Hindlimb muscle (tissue), 1 donor: ENCODE results near the gene RIN3. TPM values are rescaled to one million over a fixed set of nuclear protein-coding genes. Genes with fewer than 3 reads are reported as not detected.

Source experiments
- DNase-seq: peaks from one replicate; pipeline ENCODE4 v3.0.0-alpha.2; 2013
- polyA plus RNA-seq: library from polyadenylated mRNA; unstranded; fragments of 120-200 nt; gene quantifications from one replicate; pipeline ENCODE4 v1.2.1, GENCODE V29; 2013; ENCODE audit not compliant: insufficient read length

Gene RIN3
- polyA plus RNA-seq, 1 donor = 16.7 TPM

DNA sequence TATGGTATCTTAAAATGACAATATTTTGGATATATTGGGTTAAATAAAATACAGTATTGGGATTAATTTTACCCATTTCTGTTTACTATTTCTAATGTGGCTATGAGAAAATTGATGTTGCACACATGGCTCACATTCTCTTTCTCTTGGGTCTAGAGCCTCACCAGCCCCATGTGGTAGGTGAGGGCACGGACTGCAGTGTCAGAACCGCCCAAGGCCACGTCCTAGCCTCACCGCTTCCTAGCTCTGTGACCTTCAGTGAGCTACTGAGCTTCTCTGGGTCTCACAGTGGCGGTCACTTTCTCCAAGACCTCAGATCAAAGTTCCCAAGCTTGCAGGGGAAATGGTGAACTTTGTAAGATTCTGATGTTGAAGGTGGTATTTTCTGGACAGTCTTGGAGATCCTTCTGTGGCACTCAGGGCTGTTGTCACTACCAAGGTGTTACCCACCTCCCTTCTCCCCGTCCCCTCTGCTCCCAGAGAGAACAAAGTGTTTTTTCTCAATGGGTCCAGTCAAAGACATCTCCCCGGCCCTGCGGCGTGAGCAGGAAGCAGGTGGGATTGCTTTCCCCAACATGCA, 87.6 kb downstream of the RIN3 start:
- no peak for DNase-seq

DNA sequence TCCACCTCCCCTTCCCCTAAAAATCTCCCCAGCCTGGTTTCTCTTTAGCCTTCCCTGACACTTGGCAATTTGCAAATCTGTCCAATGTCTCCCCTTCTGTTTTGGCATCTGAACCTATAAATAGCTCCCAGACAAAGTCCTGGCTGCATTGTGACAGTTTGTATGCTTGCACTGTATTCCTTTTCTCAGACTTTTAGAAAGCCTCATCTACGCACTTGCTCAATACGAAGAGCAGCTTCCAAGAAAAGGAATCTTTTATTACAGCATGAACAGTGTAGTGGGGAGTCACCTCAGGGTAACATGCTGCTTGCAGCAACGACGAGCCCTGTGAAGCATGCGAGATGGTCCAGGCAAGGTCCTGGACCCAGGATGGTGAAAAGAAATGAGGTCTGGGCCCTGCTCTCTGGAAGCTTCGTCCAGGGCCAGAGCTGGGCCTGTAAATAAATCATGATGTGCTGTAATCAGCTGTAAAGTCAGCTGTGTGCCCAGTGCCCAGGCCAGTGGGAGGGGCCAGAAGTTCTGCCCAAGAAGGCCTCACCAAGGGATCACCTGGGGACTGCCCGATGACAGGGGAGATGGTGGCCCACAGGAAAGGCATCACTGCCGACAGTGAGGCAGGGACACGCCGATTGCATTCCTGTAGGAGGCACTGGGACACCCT, 88.3 kb downstream of the RIN3 start:
- DNase-seq = no peak

DNA sequence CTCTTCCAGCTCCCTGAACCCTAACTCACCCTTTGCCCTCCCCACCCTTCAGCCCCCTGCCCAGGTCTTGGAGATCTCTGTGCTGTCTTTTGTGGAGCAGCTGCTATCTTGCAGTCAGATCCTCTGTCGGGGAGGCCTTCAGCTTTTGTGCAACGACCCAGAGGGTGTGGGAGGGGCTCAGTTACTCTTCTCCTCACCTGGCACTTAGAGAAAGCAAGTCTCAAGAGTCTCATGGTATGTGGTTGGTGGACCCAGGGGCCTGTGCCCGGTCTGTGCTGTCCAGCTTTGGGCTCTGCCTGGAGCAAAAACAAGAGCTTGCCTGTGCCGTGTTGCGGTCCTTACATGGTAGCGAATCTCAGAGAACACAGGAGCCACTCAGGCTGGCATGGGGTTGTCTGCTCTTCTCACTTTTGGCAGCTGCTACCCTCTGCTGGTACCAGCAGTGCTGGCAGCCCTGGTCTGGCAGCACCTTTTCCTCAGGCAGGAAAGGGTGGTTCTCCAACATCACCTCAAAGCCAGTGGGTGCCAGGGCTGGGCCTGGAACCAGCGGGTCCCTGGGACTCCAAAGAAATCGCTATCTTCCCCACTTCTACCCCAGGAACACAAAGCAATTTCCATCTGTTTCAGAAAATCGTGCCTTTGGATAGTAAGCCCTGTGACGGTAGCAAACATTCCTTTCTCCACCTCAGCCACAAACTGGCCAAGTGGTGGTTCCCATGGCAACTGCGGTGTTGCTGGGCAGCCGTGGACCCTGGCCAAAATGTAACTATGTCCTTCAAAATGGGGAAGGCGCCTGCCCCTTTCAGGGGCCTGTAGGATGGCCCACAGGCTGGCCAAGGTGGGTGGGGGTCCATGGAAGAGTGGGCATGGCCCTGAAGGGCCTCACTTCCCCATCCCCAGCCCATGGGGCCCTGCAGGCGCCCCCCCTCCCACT, 90.0 kb downstream of the RIN3 start:
- DNase-seq = no peak

DNA sequence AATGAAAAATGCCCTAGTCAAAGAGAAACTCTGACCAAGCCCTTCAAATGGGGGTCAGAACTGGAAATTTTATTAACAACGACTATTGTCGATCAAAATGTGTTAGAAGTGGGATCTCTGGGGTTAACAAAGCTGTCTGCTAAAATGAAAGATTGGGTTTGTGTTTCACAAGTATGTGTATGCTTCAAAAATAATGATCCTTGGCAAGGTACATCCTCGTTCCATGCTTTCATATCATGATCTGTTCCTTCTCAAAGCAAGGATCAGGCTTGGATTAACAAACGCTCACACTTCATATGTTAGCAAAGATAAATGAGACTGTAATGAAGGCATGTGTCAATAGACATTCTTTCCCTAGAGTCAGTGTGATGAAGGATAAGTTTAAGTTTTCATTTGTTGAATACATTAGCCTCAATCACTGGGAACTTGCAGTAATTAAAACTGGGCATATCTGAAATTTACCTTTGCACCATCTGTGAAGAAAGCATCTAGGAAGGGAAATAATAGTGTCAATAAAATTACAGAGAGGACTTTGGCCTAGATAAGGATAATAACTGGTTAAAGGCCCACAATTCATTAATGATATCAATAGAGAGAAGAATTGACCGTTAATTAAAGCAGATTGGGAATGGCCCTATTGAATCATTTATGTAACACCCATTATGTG, 91.8 kb downstream of the RIN3 start:
- DNase-seq = no peak

DNA sequence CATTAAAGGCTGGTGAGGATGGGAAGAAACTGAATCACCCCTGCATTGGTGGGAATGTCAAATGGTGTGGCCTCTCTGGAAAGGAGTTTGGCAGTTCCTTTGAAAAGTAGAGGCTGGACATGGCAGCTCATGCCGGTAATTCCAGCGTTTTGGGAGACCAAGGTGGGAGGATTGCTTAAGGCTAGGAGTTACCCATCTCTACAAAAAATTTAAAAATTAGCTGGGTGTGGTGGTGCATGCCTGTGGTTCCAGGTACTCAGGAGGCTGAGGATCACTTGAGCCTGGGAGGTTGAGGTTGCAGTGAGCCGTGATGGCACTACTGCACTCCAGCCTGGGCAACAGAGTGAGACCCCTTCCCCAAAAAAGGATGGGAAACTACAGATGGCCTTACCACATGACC, 93.7 kb downstream of the RIN3 start:
- DNase-seq = no peak

DNA sequence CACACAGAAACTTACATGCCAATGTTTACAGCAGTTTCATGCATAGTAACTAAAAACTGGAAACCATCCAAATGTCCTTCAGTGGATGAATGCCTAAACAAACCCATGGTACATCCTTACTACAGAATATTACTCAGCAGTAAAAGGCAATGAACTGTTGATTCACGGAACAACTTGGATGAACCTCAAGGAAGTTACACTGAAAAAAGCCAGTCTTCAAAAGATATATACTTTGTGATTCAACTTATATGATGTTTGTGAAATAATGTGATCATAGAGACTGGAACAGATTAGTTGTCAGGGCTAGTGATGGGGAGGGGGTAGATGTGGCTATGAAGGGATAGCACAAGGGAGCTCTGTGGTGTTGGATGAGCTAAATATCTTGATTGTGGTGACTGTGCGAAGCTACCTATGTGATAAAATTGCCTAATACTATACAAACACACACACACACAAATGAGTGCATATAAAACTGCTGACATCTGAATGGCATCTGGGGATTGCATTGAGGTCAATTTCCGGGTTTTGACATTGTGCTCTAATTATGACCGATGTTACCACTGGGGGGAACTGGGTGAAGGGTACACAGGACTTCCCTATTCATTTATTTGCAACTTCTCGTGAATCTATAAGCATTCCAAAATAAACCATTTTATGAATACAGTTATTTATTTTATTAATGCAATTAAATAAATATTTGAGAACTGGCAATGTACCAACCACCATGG, 94.3 kb downstream of the RIN3 start:
- DNase-seq = no peak

DNA sequence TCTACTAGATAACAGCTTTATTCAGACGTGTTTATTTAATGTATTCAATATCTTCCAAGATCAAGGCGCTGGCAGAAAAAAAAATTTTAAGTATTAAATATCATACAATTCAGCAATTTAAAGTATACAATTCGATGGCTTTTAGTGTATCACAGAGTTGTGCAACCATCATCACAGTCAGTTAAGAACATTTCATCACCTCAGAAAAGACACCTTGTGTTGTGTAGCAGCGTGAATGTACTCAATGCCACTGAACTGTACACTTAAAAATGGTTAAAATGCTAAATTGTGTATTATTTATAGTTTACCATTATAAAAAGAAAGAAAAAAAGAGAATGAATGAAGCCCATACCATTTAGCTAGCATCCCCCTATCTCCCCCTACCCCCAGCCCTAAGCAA, 96.4 kb downstream of the RIN3 start:
- no peak for DNase-seq

DNA sequence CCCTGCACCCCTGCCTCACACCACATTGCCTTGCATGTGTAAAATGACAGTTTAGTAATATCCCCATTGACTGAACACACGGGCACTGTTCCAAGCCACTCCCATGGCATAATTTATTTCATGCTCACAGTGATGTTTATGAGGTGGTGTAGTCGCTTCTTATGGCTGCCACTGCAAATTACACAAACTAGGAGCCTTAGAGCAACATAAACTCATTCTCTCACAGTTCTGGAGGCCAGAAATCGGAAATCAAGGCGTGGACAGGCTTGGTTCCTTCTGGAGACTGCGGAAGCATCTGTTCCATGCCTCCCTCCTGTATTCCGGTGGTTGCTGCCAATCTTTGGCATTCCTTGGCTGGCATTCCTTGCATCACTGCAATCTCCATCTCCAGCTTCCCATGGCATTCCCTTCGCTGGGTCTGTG, 97.3 kb downstream of the RIN3 start:
- DNase-seq = no peak

DNA sequence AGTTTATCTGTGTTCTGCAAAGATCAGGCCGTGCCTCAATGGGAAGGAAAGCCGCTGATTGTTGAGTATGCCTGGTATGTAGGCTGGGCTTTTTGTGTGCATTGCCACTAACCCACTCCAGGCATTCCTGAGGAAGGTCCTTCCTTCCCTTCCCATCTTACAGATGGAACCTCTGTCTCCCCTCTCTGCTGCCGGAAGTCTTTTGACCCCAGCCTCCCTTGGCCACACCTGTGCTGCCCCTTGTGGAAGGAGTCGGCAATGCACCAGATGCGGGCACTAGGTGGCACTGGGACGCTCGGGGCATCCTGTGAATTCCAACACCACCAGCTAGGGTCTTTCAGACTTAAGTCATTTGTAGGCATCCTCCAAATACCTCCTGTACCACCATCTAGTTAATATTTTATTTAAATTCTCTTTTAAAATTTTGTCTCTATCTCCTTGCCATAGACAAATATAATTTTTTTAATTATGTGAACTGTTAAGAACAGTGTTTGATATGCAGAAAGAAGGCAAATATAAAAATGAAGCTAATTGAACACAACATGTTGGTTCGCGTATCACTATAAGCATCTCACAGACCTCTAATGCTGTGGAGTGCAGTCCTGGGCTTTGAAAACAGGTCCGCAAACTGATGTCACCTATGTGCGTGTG, 99.6 kb downstream of the RIN3 start:
- no peak for DNase-seq

DNA sequence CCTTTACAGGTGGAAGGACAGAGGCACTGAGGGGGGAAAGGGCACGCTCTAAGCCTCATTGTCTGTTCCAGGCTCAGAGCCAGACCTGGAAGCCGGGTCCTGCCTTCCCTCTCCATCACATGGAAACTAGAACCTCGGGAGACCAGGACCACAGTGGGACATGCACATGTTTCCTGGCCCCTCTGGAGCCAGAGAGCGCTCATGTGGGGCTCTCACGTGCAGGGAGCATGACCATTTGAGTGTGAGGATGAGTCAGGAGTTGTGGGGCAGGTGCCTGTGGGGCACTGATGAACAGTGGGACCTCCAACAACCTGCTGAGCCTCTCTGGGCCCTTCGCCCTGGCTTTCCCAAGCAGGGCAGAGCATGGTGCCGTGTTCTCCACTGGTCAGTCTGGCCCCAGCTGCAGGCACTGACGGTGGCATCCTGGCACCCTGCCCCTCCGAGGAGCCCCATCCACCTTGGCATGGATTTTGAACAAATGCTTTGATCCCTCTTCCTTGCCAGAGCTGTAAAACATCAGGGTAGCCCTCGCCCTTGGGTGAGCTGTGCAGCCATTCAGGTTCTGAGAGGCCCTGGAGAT, 100.2 kb downstream of the RIN3 start:
- no peak for DNase-seq

DNA sequence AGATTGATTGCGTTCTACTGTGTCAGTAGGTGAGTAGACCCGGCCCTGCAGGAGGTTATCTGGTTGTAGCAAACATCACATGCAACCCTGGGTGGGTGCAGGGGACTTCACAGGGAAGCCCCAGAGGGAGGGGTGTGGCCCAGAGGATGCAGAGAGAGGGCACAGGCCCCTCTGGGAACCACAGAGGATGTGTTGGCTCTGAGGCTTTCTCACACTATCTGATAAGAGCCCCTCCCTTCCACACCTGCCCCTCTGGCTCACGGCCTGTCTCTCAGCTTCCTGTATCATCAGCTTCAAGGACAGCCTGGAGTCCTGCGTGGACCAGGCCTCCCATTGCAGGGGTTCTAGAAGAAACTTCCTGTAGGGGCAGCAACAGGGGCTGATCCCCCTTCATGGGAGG, 101.9 kb downstream of the RIN3 start:
- DNase-seq = no peak

DNA sequence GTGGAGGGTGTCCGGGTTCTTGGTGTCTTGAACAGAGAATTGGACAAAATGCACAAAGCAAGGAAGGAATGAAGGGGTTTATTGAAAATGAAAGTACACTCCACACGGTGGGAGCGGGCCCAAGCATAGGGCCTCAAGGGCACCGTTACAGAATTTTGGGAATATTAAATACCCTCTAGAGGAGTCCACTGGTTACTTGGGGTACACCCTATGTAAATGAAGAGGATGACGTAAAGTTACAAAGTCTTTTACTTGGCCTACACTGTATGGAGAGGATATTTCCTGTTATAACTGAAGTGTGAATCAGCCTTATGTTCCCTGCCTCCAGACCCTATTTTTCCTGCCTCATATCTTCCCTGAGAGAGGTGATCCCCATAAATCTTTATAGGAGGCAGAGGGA, 102.6 kb downstream of the RIN3 start:
- no peak for DNase-seq

DNA sequence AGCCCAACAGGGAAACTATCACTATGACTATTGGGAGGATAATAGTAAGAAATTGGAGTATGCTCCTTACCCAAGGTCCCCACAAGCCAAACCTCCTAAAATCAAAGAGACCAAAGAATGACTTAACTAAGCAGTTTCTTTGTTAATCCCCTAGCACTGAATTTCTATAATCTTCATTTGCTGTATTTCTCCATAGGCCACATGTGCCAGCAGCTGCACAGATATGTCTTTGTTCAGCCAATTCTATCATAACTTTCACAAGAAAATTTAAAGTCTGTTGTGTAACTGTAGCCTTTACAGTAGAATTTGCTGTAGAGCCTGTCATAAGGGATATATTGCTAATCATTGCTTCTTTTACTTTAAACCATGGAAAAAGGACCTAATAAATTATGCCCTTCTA, 104.0 kb downstream of the RIN3 start:
- DNase-seq = no peak

DNA sequence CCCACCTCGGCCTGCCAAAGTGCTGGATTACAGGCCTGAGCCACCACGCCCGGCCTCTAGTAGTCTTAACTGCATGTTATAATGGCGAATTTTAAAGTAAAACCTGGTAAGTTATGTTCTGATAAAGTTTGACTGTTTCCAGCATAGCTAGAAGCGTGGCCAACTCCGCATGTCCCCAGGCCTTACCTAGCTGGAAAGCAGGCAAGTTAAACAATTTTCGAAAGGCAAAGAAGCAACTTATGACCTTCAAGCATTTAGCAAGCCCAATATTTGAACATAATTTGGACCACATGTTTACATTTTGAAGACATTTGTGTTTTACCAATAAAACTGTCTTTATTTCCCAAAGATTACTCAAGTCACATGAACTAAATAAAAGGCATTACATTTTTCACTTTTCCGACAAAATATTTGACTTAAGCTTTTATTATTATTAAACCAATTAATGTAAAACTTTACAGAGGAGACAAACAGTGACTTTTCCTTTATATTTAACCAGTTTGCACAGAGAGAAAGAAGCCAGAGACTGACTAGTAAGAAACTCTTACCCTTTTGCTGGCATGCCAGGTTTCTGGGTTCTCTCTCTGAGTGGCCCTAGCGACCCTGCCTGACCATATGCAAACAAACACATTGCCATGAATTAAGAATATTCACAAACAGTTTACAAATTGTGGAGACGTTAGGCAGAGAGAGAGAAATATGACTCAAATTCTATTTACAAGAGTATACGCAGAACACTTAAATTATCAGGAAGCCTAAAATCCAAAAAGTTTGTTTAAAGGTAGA, 106.3 kb downstream of the RIN3 start:
- no peak for DNase-seq

DNA sequence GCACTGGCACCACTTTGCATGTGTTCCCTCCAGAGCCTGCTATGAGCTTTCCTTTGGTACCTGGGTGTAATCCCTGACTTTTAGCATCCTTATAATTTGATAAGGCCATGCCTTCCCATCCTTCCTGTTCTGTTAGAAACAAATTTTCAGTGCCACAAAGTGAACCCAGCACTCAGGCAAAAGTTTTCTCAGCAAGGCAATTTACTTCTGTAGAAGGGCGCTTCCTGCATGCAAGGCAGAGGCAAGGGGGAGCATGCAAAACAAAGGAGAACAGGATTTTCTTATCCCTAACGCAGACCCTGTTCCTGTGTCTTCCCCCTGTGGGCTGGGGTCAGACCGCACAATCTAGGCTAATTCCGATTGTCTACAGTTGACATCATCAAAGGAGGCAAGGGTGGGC, 108.7 kb downstream of the RIN3 start:
- DNase-seq = no peak

DNA sequence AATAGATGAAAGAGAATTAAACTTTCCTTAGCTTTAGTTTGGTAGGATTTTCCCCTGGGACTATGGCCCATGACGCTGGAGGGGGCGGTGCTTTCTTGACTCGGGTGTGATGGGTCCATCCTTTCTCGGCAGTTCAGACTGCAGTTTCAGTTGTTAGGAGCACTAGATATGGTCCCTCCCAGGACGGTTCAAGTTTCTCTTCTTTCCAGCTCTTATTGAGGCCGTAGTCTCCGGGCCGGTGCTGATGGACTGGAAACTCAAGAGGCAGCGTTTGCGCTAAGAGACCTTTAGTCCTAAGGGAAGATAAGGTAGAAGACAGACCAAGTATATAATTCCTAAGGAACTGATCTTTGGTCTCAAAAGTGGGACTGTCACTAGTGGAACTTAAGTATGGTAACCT, 111.2 kb downstream of the RIN3 start:
- DNase-seq = no peak

DNA sequence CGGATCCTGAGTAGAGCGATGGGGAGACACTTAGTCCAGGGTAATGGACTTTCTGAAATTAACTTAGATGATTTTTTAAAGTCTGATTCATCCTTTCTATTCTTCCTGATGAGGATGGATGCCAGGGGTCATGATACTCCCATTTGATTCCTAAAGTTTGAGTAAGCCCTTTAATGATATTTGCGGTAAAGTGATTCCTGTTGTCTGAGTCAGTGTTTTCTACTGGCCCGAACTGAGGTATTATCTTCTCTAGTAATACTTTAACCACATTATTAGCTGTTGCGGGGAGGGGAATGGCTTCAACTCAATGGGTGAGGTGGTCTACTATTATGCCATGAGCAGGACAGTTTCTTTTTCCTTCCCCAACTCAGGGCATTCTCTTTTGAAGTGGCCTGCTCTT, 111.6 kb downstream of the RIN3 start:
- DNase-seq = no peak

DNA sequence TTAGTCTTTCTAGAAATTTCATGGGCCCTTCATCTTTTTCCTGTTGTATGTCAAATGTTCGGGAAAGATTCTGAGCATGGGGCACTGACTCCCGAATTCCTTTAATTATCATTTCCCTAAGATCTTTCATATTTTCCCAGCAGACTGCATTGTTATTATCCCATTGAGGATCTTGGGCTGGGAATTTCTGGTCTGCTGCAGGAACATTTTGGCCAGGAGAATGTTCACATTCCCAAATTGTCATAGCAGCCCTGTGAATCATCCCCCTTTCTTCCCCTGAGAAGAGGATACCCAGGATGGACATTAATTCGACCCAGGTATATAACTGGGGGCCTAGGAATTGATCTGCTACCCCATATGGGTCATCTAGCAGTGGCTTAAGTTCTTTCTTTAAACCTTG, 112.5 kb downstream of the RIN3 start:
- no peak for DNase-seq

DNA sequence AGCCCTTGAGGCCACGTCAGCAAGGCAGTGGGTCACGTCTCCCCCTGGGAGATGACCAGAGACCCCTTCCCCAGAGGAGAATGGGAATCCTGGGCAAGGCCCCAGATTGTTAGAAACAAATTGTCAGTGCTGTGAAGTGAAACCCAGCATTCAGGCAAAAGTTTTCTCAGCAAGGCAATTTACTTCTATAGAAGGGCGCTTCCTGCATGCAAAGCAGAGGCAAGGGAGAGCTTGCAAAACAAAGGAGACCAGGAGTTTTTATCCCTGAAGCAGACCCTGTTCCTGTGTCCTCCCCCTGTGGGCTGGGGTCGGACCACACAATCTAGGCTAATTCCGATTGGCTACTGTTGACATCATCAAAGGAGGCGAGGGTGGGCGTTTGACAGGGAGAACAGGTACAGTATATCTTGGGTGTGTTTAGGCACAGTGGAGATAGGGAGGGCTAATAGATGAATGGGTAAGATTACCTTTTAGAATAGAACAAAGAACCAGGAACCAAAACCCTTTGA, 114.2 kb downstream of the RIN3 start:
- no peak for DNase-seq

DNA sequence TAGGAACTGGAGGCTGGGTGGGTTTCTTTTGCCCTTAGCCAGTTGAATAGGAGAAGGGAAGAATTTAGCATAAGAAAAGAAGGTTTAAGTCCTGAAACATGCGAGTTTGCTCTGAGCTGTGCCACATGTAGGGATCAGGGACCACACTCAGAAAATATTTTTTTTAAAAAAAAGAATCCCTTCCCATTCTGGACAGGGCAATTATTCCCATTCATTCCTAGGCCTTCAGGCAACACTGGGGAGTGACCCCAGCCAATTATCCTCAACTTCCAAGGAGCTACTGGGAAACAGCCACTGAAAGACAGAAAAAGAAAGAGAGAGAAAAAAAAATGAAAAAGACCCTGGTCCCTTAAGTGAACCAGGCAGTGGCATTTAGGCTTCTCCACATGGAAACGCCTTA, 115.1 kb downstream of the RIN3 start:
- DNase-seq = no peak

DNA sequence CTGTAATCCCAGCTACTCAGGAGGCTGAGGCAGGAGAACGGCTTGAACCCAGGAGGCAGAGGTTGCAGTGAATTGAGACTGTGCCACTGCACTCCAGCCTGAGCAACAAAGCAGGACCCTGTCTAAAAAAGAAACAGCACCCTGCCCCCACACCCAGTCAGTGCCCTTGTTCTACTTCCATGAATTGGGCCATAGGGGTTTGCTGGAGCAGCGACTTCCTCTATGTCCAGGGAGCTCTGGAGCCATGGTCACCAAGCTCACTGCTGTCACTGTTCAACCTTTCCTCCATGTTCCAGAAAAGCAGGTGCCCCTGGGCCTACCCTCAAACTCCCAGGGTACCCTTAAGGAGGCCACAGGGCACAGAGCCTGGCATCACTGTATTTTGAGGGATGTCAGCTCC, 116.8 kb downstream of the RIN3 start:
- DNase-seq = no peak
